ENCODE data around the gene CBX5. TPM values are rescaled to one million over a fixed set of nuclear protein-coding genes. Genes with fewer than 3 reads are reported as not detected.

CBX5 gene
- total RNA-seq, 1 donor from 2014 or later: 288 TPM

DNA sequence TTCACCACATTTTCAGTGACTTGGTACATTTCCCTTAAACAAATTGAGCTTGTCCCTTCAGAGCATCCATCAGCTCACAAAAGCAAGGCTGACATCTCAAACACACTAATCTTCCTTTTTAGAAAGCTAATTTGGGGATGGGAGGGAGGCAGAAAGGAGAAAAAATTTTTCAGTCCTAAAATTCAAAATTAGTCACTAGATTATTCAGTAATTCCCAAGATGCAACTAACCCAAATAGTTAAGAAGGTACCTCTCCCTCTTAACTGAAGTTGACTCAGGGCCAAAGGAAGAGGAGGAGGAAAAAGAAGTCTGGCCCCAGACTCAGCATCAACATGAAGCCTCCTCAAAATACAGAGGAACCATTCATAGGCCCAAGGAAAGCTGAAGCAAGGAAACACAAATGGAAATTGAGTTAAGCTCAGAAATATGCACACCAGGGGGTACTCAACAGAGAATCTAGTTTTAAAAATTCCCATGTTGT is 21.7 kb downstream of the CBX5 start:
- H3K4me3 ChIP-seq: peak overlapping the region; percentile 37
- H3K79me2 ChIP-seq (ENCODE audit: low read depth): peaks cover 90% of the 10 kb centered on the region
- peaks cover 21% of the 10 kb centered on the region for H3K36me3 Mint-ChIP-seq
- peaks cover 61% of the 10 kb centered on the region for H3K4me1 Mint-ChIP-seq
- TF ChIP-seq EZH2 (IDR thresholded peaks at IDR 0.05) (no peak), EZH2phosphoT487 (IDR thresholded peaks at IDR 0.05) (no peak)
- TF ChIP-seq, protein P1, sequence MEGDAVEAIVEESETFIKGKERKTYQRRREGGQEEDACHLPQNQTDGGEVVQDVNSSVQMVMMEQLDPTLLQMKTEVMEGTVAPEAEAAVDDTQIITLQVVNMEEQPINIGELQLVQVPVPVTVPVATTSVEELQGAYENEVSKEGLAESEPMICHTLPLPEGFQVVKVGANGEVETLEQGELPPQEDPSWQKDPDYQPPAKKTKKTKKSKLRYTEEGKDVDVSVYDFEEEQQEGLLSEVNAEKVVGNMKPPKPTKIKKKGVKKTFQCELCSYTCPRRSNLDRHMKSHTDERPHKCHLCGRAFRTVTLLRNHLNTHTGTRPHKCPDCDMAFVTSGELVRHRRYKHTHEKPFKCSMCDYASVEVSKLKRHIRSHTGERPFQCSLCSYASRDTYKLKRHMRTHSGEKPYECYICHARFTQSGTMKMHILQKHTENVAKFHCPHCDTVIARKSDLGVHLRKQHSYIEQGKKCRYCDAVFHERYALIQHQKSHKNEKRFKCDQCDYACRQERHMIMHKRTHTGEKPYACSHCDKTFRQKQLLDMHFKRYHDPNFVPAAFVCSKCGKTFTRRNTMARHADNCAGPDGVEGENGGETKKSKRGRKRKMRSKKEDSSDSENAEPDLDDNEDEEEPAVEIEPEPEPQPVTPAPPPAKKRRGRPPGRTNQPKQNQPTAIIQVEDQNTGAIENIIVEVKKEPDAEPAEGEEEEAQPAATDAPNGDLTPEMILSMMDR (IDR thresholded peaks at IDR 0.05): no peak
- DNase-seq (ENCODE audit: low spot score): peak; percentile 42
- peak overlapping the region; percentile 71 for H3K4me2 ChIP-seq
- peaks cover 5% of the 10 kb centered on the region for H4K20me1 ChIP-seq (ENCODE audit: low read depth)
- H3K4me1 ChIP-seq: peaks cover 71% of the 10 kb centered on the region
- no peaks in the 10 kb centered on the region for H3K9me3 Mint-ChIP-seq
- peak overlapping the region; percentile 82 for H3K4me3 Mint-ChIP-seq
- no peaks in the 10 kb centered on the region for H3K9me3 ChIP-seq (ENCODE audit: low read depth)
- peak overlapping the region; percentile 88 for H3K27ac ChIP-seq
- H3K9ac ChIP-seq: peak overlapping the region; percentile 61
- H3K27me3 Mint-ChIP-seq (ENCODE audit: insufficient read depth, low read depth): peaks cover 2% of the 10 kb centered on the region
- peak overlapping the region; percentile 98 for H3K27ac Mint-ChIP-seq
- peaks cover 90% of the 10 kb centered on the region for H3F3A ChIP-seq (ENCODE audit: low read depth)
- no peaks in the 10 kb centered on the region for H3K27me3 ChIP-seq
- peaks cover 24% of the 10 kb centered on the region for H3K36me3 ChIP-seq
- no peak overlapping the region for H2AFZ ChIP-seq (replicated peaks)

DNA sequence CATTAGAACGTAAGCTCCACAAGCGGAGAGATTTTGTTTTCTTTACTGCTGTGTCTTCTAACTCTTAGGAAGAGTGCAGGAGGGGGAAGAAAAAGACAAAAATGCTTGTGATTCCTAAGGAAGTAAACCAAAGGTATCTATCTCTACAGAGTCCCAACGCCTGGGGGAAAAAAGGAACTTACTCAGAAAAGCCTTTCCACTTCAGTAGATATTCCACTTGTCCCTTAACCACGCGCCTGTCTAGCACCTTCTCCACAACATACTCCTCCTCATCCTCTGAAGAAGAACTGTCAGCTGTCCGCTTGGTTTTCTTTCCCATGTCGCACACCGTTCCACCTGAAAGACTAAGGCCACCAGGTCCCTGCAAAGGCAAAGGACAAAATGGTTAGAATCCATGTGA is 22.6 kb downstream of the CBX5 start:
- Histone ChIP-seq H3K4me1 (peaks cover 62% of the 10 kb centered on the region), H3K79me2 (ENCODE audit: low read depth) (peaks cover 90% of the 10 kb centered on the region), H2AFZ (replicated peaks) (no peak overlapping the region), H3K36me3 (peaks cover 32% of the 10 kb centered on the region), H3K4me3 (peak overlapping the region; percentile 37), H4K20me1 (ENCODE audit: low read depth) (peaks cover 5% of the 10 kb centered on the region), H3K9me3 (ENCODE audit: low read depth) (no peaks in the 10 kb centered on the region), H3K27ac (peak overlapping the region; percentile 88), H3K4me2 (peak overlapping the region; percentile 71), H3K27me3 (no peaks in the 10 kb centered on the region), H3F3A (ENCODE audit: low read depth) (peaks cover 89% of the 10 kb centered on the region), H3K9ac (peak overlapping the region; percentile 61)
- TF ChIP-seq, protein P1 (IDR thresholded peaks at IDR 0.05): no peak
- peaks cover 52% of the 10 kb centered on the region for H3K4me1 Mint-ChIP-seq
- H3K36me3 Mint-ChIP-seq: peaks cover 25% of the 10 kb centered on the region
- no peaks in the 10 kb centered on the region for H3K9me3 Mint-ChIP-seq
- H3K27ac Mint-ChIP-seq: peak overlapping the region; percentile 98
- peak overlapping the region; percentile 82 for H3K4me3 Mint-ChIP-seq
- H3K27me3 Mint-ChIP-seq (ENCODE audit: insufficient read depth, low read depth): peaks cover 6% of the 10 kb centered on the region
- no peak for DNase-seq (ENCODE audit: low spot score)

- H3K9me3 Mint-ChIP-seq: no peaks in the 10 kb centered on the region
- Histone ChIP-seq H3K9me3 (ENCODE audit: low read depth) (no peaks in the 10 kb centered on the region), H3K36me3 (peaks cover 50% of the 10 kb centered on the region), H3K9ac (no peak overlapping the region), H3K27me3 (no peaks in the 10 kb centered on the region), H3F3A (ENCODE audit: low read depth) (peaks cover 53% of the 10 kb centered on the region), H4K20me1 (ENCODE audit: low read depth) (peaks cover 5% of the 10 kb centered on the region), H3K27ac (peak overlapping the region; percentile 58), H2AFZ (replicated peaks) (no peak overlapping the region), H3K4me1 (peaks cover 26% of the 10 kb centered on the region), H3K4me3 (no peak overlapping the region), H3K4me2 (no peak overlapping the region), H3K79me2 (ENCODE audit: low read depth) (peaks cover 98% of the 10 kb centered on the region)
- peaks cover 19% of the 10 kb centered on the region for H3K4me1 Mint-ChIP-seq
- no peak for TF ChIP-seq EZH2 (IDR thresholded peaks at IDR 0.05)
- TF ChIP-seq, protein P1 (IDR thresholded peaks at IDR 0.05): no peak
- DNase-seq (ENCODE audit: low spot score): no peak
- H3K27me3 Mint-ChIP-seq (ENCODE audit: insufficient read depth, low read depth): peaks cover 4% of the 10 kb centered on the region
- no peak overlapping the region for H3K27ac Mint-ChIP-seq
- peaks cover 43% of the 10 kb centered on the region for H3K36me3 Mint-ChIP-seq
- no peak overlapping the region for H3K4me3 Mint-ChIP-seq
Observed at GRCh38 chr12:54253240-54253639, 26.7 kb downstream of the CBX5 start.

Measured in neural progenitor cell (in vitro differentiated cells).